ENCODE measurements around the gene TNFRSF13B.
"Not testable (repeated sequence)": the region's sequence is repeated elsewhere in the genome, so short reads cannot be mapped to it uniquely, and the experiment has no call there.

The TNFRSF13B gene

GRCh38 chr17:17004997-17005614 lies 33.2 kb upstream of the TNFRSF13B start:
- H3K27ac ChIP-seq, result not testable (repeated sequence)
- peak overlapping the region in 9 of 11 experiments; percentile 44 to 74 (median 68); a peak in 18 of 22 replicates for H3K4me2 ChIP-seq

DNA sequence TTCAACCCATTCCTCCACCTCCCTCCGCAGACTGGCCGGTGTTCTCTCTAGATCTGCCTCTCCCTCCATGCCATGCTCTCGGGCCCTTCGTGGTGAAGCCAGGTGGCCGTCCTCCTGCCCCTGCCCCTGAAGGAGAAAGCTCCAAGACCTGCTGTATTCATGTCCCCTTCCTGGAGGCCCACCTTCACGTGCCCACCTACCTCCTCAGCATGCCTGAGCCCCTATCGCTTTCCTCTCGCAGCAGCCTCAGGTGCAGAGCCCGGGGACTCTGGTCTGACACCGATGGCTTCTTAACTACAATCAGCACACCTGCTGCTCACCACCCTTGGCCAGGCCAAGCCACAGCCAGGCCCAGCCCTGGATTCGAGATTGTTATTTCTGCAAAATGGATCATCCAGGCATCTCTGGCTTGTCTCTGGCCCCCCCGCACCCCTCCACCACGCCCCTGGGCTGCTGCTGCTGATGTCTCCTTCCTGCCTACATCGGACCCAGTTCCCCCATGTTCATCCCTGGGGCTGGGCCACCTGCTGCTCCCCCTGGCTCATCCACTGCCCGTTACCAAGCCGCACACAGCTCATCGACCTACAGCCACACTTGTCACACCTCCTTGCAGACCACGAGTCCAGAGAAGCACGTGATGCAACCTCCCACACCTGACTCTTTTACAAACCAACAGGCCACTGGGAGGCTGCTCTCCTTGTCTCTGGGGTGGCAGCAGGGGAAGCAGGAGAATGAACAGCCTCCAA lies 32.5 kb upstream of the TNFRSF13B start:
- peak overlapping the region in 9 of 11 experiments; percentile 44 to 74 (median 68); a peak in 18 of 22 replicates for H3K4me2 ChIP-seq
- peaks cover 0 to 10% (median 0%) of the 10 kb centered on the region in 11 experiments; a peak in 3 of 22 replicates for H3K9me3 ChIP-seq (replicated peaks in 1 of 11)
- H3K4me3 ChIP-seq, result no peak overlapping the region
- H3K27ac ChIP-seq, result no peak overlapping the region
- no peaks in the 10 kb centered on the region for H3K36me3 ChIP-seq
- H3K4me1 ChIP-seq, result peaks cover 2 to 82% (median 68%) of the 10 kb centered on the region in 10 experiments; a peak in 19 of 20 replicates
- 0 out of 22 replicates have a peak overlapping the region, but pooled peaks of 2 of the 11 experiments have one; percentile 14 to 20 for H3K9ac ChIP-seq
- TF ChIP-seq Cebpa-rat (IDR thresholded peaks at IDR 0.05), result no peak
- peaks cover 0 to 20% (median 0%) of the 10 kb centered on the region in 11 experiments; a peak in 2 of 22 replicates for H3K27me3 ChIP-seq
- peaks cover 0 to 14% (median 0%) of the 10 kb centered on the region in 11 experiments; a peak in 2 of 22 replicates for H4K20me1 ChIP-seq

More at GRCh38 chr17:17004997-17005614, 33.2 kb upstream of the TNFRSF13B start:
- peaks cover 0 to 14% (median 0%) of the 10 kb centered on the region in 11 experiments; a peak in 2 of 22 replicates for H4K20me1 ChIP-seq
- H3K9ac ChIP-seq, result 0 out of 22 replicates have a peak overlapping the region, but pooled peaks of 2 of the 11 experiments have one; percentile 14 to 20
- H3K4me1 ChIP-seq, result peaks cover 0 to 89% (median 74%) of the 10 kb centered on the region in 10 experiments; a peak in 18 of 20 replicates
- not testable (repeated sequence) for H3K36me3 ChIP-seq; H3K9me3 ChIP-seq (replicated peaks in 1 of 11); H3K4me3 ChIP-seq
- peaks cover 0 to 20% (median 0%) of the 10 kb centered on the region in 11 experiments; a peak in 2 of 22 replicates for H3K27me3 ChIP-seq

DNA sequence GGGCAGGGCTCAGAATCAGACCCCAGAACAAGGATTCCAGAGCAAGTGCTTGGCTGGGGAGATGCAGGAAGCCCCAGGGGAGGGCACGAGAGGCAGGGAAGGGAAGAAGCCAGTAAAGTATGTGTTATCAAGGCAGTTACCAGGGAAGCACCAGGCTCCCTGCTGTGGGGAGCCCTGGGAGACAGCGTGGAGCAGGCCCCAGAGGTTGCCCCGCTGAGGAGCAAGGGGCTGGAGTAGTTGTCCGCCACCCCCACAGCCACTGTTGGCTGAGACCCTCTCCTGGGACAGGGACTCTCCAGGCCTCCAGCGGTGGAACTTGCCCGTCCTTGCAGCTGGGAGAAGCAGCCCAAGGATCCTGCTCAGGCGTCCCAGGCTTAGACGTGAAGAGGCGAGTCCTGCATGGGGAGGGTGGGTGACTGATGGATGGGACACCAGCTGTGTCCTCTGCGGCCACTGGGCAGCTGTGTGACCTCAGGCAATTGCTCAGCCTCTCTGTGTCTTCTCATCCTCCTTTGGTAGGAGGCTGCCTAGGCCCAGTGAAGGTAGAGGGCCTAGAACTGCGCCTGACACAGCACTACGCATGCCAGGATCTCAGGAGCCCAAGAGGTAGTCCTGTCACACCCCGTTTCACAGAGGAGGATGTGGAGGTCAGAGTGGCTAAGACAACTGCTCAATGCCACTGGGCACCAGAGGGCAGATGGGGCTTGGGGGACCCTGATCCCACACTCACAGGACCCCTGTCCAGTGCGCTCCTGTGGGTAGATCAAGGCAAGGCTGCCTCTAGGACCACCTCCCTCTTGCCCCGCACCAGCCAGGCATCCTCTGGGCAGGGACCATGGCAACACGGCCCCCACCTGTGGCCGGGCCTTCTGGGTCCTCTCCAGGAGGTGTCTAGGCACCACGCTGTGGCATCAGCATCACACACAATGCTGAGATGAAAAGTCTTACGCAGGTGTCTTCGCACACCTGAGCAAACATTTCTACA lies 31.1 kb upstream of the TNFRSF13B start:
- not testable (repeated sequence) for H3K9ac ChIP-seq; H3K4me3 ChIP-seq; H3K36me3 ChIP-seq; H3K9me3 ChIP-seq (replicated peaks in 1 of 11); H3K27ac ChIP-seq
- Histone ChIP-seq H3K4me2 (peak overlapping the region in 2 of 11 experiments; percentile 23 to 34; a peak in 2 of 22 replicates), H3K4me1 (peaks cover 4 to 70% (median 58%) of the 10 kb centered on the region in 10 experiments; a peak in 18 of 20 replicates), H3K27me3 (peaks cover 0 to 20% (median 0%) of the 10 kb centered on the region in 11 experiments; a peak in 2 of 22 replicates), H4K20me1 (peaks cover 0 to 14% (median 0%) of the 10 kb centered on the region in 11 experiments; a peak in 2 of 22 replicates)

- H3K9ac ChIP-seq, result peak overlapping the region in 1 of 11 experiments; percentile 6; a peak in 1 of 22 replicates
- no peaks in the 10 kb centered on the region for H3K36me3 ChIP-seq
- peaks cover 0 to 6% (median 0%) of the 10 kb centered on the region in 11 experiments; a peak in 3 of 22 replicates for H3K9me3 ChIP-seq (replicated peaks in 1 of 11)
- H3K4me3 ChIP-seq, result no peak overlapping the region
- peaks cover 0 to 20% (median 0%) of the 10 kb centered on the region in 11 experiments; a peak in 2 of 22 replicates for H3K27me3 ChIP-seq
- H4K20me1 ChIP-seq, result peaks cover 0 to 14% (median 0%) of the 10 kb centered on the region in 11 experiments; a peak in 2 of 22 replicates
- TF ChIP-seq Cebpa-rat (IDR thresholded peaks at IDR 0.05), result no peak
- peak overlapping the region; percentile 15 to 85 (median 42); a peak in 16 of 22 replicates for H3K4me2 ChIP-seq
- no peak overlapping the region for H3K27ac ChIP-seq
- peaks cover 4 to 69% (median 53%) of the 10 kb centered on the region in 10 experiments; a peak in 18 of 20 replicates for H3K4me1 ChIP-seq
Observed at GRCh38 chr17:17001874-17002520, 30.1 kb upstream of the TNFRSF13B start.

GRCh38 chr17:17001076-17001777 lies 29.3 kb upstream of the TNFRSF13B start:
- H3K9me3 ChIP-seq (replicated peaks in 1 of 11), result no peaks in the 10 kb centered on the region
- H3K9ac ChIP-seq, result peak overlapping the region in 4 of 11 experiments; percentile 6 to 21 (median 10); a peak in 2 of 22 replicates
- H3K36me3 ChIP-seq, result no peaks in the 10 kb centered on the region
- peaks cover 0 to 14% (median 0%) of the 10 kb centered on the region in 11 experiments; a peak in 2 of 22 replicates for H4K20me1 ChIP-seq
- no peak overlapping the region for H3K27ac ChIP-seq
- H3K4me2 ChIP-seq, result peak overlapping the region in 7 of 11 experiments; percentile 7 to 52 (median 24); a peak in 10 of 22 replicates
- peaks cover 4 to 65% (median 47%) of the 10 kb centered on the region in 10 experiments; a peak in 18 of 20 replicates for H3K4me1 ChIP-seq
- no peak for TF ChIP-seq Cebpa-rat (IDR thresholded peaks at IDR 0.05)
- peaks cover 0 to 20% (median 0%) of the 10 kb centered on the region in 11 experiments; a peak in 2 of 22 replicates for H3K27me3 ChIP-seq
- H3K4me3 ChIP-seq, result no peak overlapping the region

GRCh38 chr17:16999931-17000625 lies 28.2 kb upstream of the TNFRSF13B start:
- Histone ChIP-seq H3K4me2 (no peak overlapping the region), H3K4me1 (peaks cover 4 to 53% (median 36%) of the 10 kb centered on the region in 10 experiments; a peak in 18 of 20 replicates), H3K27me3 (peaks cover 0 to 14% (median 0%) of the 10 kb centered on the region in 11 experiments; a peak in 2 of 22 replicates), H3K36me3 (no peaks in the 10 kb centered on the region), H4K20me1 (peaks cover 0 to 14% (median 0%) of the 10 kb centered on the region in 11 experiments; a peak in 2 of 22 replicates), H3K4me3 (no peak overlapping the region), H3K9ac (no peak overlapping the region), H3K9me3 (replicated peaks in 1 of 11) (no peaks in the 10 kb centered on the region), H3K27ac (no peak overlapping the region)
- TF ChIP-seq Cebpa-rat (IDR thresholded peaks at IDR 0.05), result no peak
